ENCODE results near the gene MASTL.

DNA sequence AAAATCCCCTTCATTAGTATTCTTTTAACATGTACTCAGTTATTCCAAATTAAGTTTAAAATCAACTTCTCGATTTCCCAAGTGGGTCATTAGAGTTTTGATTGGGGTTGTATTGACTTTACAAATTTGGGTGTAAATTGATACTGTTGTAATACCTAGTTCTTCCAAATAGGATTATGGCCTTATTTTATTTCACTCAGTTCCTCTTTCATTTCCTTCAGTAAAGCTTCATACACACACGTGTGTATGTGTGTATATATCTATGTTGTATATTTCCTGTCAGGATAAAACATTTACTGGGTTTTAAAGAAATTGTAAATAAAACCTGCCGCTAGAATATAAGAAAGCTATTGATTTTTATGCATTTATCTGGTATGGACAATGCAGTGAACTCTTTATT is 16.9 kb upstream of the MASTL start:
- TF ChIP-seq, protein P1, sequence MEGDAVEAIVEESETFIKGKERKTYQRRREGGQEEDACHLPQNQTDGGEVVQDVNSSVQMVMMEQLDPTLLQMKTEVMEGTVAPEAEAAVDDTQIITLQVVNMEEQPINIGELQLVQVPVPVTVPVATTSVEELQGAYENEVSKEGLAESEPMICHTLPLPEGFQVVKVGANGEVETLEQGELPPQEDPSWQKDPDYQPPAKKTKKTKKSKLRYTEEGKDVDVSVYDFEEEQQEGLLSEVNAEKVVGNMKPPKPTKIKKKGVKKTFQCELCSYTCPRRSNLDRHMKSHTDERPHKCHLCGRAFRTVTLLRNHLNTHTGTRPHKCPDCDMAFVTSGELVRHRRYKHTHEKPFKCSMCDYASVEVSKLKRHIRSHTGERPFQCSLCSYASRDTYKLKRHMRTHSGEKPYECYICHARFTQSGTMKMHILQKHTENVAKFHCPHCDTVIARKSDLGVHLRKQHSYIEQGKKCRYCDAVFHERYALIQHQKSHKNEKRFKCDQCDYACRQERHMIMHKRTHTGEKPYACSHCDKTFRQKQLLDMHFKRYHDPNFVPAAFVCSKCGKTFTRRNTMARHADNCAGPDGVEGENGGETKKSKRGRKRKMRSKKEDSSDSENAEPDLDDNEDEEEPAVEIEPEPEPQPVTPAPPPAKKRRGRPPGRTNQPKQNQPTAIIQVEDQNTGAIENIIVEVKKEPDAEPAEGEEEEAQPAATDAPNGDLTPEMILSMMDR (conservative IDR thresholded peaks at IDR 0.05; ENCODE audit: low read length), result no peak
- TF ChIP-seq EZH2phosphoT487 (IDR thresholded peaks at IDR 0.05; ENCODE audit: borderline replicate concordance, low read depth, low read length), result no peak
